Measurements from ENCODE around the gene CMTM3.

DNA sequence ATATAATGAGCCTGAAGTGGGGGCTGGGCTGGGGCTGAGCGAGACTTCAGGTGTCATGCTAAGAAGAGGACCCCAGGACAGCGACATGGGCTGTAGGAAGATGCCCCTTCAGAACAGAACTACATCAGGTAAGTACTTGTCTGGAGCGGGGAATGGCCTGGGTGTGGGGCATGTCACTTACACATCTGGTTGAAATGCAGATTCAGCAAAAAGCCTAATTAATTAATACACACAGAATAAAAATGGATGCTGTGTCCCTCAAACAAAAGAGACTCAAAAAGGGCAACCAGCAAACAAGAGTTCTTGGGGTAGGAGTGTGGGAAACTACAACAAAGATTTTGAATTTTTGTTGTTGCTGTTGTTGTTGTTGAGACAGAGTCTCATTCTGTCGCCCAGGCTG is 13.5 kb upstream of the CMTM3 start:
- TF ChIP-seq, protein P1, sequence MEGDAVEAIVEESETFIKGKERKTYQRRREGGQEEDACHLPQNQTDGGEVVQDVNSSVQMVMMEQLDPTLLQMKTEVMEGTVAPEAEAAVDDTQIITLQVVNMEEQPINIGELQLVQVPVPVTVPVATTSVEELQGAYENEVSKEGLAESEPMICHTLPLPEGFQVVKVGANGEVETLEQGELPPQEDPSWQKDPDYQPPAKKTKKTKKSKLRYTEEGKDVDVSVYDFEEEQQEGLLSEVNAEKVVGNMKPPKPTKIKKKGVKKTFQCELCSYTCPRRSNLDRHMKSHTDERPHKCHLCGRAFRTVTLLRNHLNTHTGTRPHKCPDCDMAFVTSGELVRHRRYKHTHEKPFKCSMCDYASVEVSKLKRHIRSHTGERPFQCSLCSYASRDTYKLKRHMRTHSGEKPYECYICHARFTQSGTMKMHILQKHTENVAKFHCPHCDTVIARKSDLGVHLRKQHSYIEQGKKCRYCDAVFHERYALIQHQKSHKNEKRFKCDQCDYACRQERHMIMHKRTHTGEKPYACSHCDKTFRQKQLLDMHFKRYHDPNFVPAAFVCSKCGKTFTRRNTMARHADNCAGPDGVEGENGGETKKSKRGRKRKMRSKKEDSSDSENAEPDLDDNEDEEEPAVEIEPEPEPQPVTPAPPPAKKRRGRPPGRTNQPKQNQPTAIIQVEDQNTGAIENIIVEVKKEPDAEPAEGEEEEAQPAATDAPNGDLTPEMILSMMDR (IDR thresholded peaks at IDR 0.05): no peak
- no peak for TF ChIP-seq POLR2A (IDR thresholded peaks at IDR 0.05)

Measured in testis (tissue), 2 donors.